DMS79 (cell line): ENCODE measurements around the gene ARPC5.

Source experiments
- DNase-seq: peaks from one replicate; lab custom pipeline; 2025; lab: John Stamatoyannopoulos, UW

ARPC5 gene

GRCh38 chr1:183609759-183610452, 25.7 kb downstream of the ARPC5 start:
- DNase-seq, result no peak

- DNase-seq, result no peak
Observed at GRCh38 chr1:183609313-183609712, 26.3 kb downstream of the ARPC5 start.

GRCh38 chr1:183607322-183607980, 28.1 kb downstream of the ARPC5 start:
- DNase-seq, result no peak

GRCh38 chr1:183605904-183606303, 29.7 kb downstream of the ARPC5 start:
- no peak for DNase-seq

- DNase-seq, result no peak
Observed at GRCh38 chr1:183604815-183605214, 30.8 kb downstream of the ARPC5 start.

- no peak for DNase-seq
Observed at GRCh38 chr1:183604038-183604808, 31.4 kb downstream of the ARPC5 start.

- no peak for DNase-seq
Observed at GRCh38 chr1:183602510-183602909, 33.1 kb downstream of the ARPC5 start.

- DNase-seq, result no peak
Observed at GRCh38 chr1:183600634-183601033, 34.9 kb downstream of the ARPC5 start.

GRCh38 chr1:183600136-183600535, 35.4 kb downstream of the ARPC5 start:
- no peak for DNase-seq

- DNase-seq, result no peak
Observed at GRCh38 chr1:183598386-183598785, 37.2 kb downstream of the ARPC5 start.

GRCh38 chr1:183597656-183598347, 37.8 kb downstream of the ARPC5 start:
- no peak for DNase-seq

GRCh38 chr1:183596500-183596899, 39.1 kb downstream of the ARPC5 start:
- no peak for DNase-seq

GRCh38 chr1:183595537-183595936, 40.0 kb downstream of the ARPC5 start:
- DNase-seq, result no peak

GRCh38 chr1:183593356-183593755, 42.2 kb downstream of the ARPC5 start:
- no peak for DNase-seq

- DNase-seq, result no peak
Observed at GRCh38 chr1:183592733-183593132, 42.9 kb downstream of the ARPC5 start.

GRCh38 chr1:183590244-183591191, 45.1 kb downstream of the ARPC5 start, which contains the start of gene NCF2:
Gene NCF2 (minus strand): TSS chr1:183590459. CDS start chr1:183590329, 130 bp downstream.
- no peak for DNase-seq

- no peak for DNase-seq
Observed at GRCh38 chr1:183589874-183590243, 45.7 kb downstream of the ARPC5 start.

GRCh38 chr1:183589384-183589783, 46.2 kb downstream of the ARPC5 start:
- no peak for DNase-seq

GRCh38 chr1:183588827-183589226, 46.8 kb downstream of the ARPC5 start:
- no peak for DNase-seq

GRCh38 chr1:183586926-183587325, 48.7 kb downstream of the ARPC5 start:
- DNase-seq, result no peak

- no peak for DNase-seq
Observed at GRCh38 chr1:183586455-183586854, 49.1 kb downstream of the ARPC5 start.
